Esophagus muscularis mucosa (tissue), 4 donors: ENCODE results near the gene LASP1. TPM values are rescaled to one million over a fixed set of nuclear protein-coding genes. Genes with fewer than 3 reads are reported as not detected.

ENCODE experiments used
- DNase-seq: peaks from one replicate; pipeline ENCODE4 v3.0.0-alpha.2; 2017; ENCODE audit errors: extremely low spot score
- H3K27ac ChIP-seq, 4 donors: fragments of 200-600 bp; sonication (generic); replicated peaks in 1 of 4; 1 replicate in 3 of 4; 2 replicates in 1 of 4; pipeline ENCODE4 v1.5.1; 2016 to 2019; ENCODE audit warnings: mild to moderate bottlenecking in 1 of 4
- H3K27me3 ChIP-seq, 4 donors: fragments of 200-600 bp; sonication (generic); one replicate each; pipeline versions ENCODE4 v1.5.1 to v1.6.0; 2016 to 2019
- H3K36me3 ChIP-seq, 4 donors: fragments of 200-600 bp; sonication (generic); one replicate each; pipeline ENCODE4 v1.5.1; 2016 to 2019
- H3K4me1 ChIP-seq, 4 donors: fragments of 200-600 bp; sonication (generic); one replicate each; pipeline ENCODE4 v1.5.1; 2016 to 2019
- H3K4me3 ChIP-seq, 4 donors: fragments of 200-600 bp; sonication (generic); 1 replicate in 2 of 4; 2 replicates in 2 of 4; pipeline ENCODE4 v1.5.1; 2016 to 2019; ENCODE audit warnings: mild to moderate bottlenecking in 4 of 4, moderate library complexity in 1 of 4
- H3K9me3 ChIP-seq, 4 donors: fragments of 200-600 bp; sonication (generic); 1 replicate in 3 of 4; 2 replicates in 1 of 4; pipeline ENCODE4 v1.5.1; 2016 to 2019
- CTCF ChIP-seq, 3 experiments: fragments of 200-600 bp in 2 of 3; fragments of 450-650 bp in 1 of 3; sonication (generic) in 2 of 3; IDR thresholded peaks; one replicate each; pipeline ENCODE4 v1.5.1; 2017 to 2019; ENCODE audit warnings: antibody characterized with exemption in 3 of 3, mild to moderate bottlenecking in 2 of 3, moderate library complexity in 1 of 3
- EP300 ChIP-seq: sonication (generic); formaldehyde crosslinking; IDR thresholded peaks from one replicate; pipeline ENCODE4 v1.6.1; 2017; ENCODE audit warnings: antibody characterized with exemption
- POLR2A ChIP-seq: fragments of 450-650 bp; IDR thresholded peaks from one replicate; pipeline ENCODE4 v1.6.1; 2017; ENCODE audit warnings: antibody characterized with exemption, moderate library complexity, mild to moderate bottlenecking, low read depth
- POLR2AphosphoS5 ChIP-seq, 2 donors: sonication (generic); formaldehyde crosslinking; IDR thresholded peaks; one replicate each; pipeline ENCODE4 v1.6.1; 2017; ENCODE audit warnings: antibody characterized with exemption in 2 of 2
- WGBS: methylation state at CpG from one replicate; pipeline ENCODE4 v1.1.5; 2018; 5-methylcytosine and 5-hydroxymethylcytosine counted together
- intact Hi-C: fragments of 100-400 bp; cut with DNase I; formaldehyde crosslinking; loops from one replicate; pipeline ENCODE4 v1.15.1; 2023
- total RNA-seq, 4 donors: library from RNA; depleted of rRNA; stranded (reverse); fragments of >200 nt; gene quantifications; one replicate each; pipeline versions ENCODE4 v1.1.0 to v1.2.1, GENCODE V29; 2016

LASP1 gene
- total RNA-seq, 4 donors from 2014 or later, result 46.9 to 102 (median 74.7) TPM

GRCh38 chr17:38920374-38921291, 50.8 kb downstream of the LASP1 start:
- Histone ChIP-seq H3K27me3 (no peaks in the 10 kb centered on the region), H3K36me3 (peaks cover 17 to 49% (median 48%) of the 10 kb centered on the region in 4 donors), H3K27ac (peak overlapping the region; percentile 63 to 79 (median 76)), H3K4me1 (peaks cover 46 to 61% (median 55%) of the 10 kb centered on the region in 4 donors), H3K4me3 (no peak overlapping the region), H3K9me3 (no peaks in the 10 kb centered on the region)
- no peak for DNase-seq
- TF ChIP-seq EP300, result no peak
- TF ChIP-seq POLR2AphosphoS5 (IDR thresholded peaks at IDR 0.05), result no peak
- TF ChIP-seq CTCF (IDR thresholded peaks at IDR 0.05), result no peak
- no peak for TF ChIP-seq POLR2A
- intact Hi-C loops, result no loop called here
- WGBS, result 64% methylated on average over 9 of the region's 9 CpGs

- Histone ChIP-seq H3K4me1 (peaks cover 51 to 69% (median 65%) of the 10 kb centered on the region in 4 donors), H3K27me3 (no peaks in the 10 kb centered on the region), H3K9me3 (no peaks in the 10 kb centered on the region), H3K4me3 (no peak overlapping the region), H3K27ac (peak overlapping the region; percentile 63 to 79 (median 76)), H3K36me3 (peaks cover 13 to 36% (median 36%) of the 10 kb centered on the region in 4 donors)
- intact Hi-C loops, result no loop called here
- WGBS, result 67% methylated on average over 12 of the region's 13 CpGs
- peak; percentile 90 for DNase-seq
- TF ChIP-seq CTCF (IDR thresholded peaks at IDR 0.05) (no peak), POLR2AphosphoS5 (IDR thresholded peaks at IDR 0.05) (no peak), POLR2A (no peak), EP300 (no peak)
These were observed 52.0 kb downstream of the LASP1 start for GRCh38 chr17:38921756-38922411.

GRCh38 chr17:38922538-38923297, 52.9 kb downstream of the LASP1 start:
- H3K27me3 ChIP-seq, result no peaks in the 10 kb centered on the region
- no peaks in the 10 kb centered on the region for H3K9me3 ChIP-seq
- peak overlapping the region; percentile 63 to 79 (median 76) for H3K27ac ChIP-seq
- peak; percentile 93 for DNase-seq
- TF ChIP-seq POLR2AphosphoS5 (IDR thresholded peaks at IDR 0.05) (peak in 1 of 2 donors; percentile 37), CTCF (IDR thresholded peaks at IDR 0.05) (no peak)
- no peak overlapping the region for H3K4me3 ChIP-seq
- H3K36me3 ChIP-seq, result peaks cover 13 to 29% (median 28%) of the 10 kb centered on the region in 4 donors
- peaks cover 51 to 69% (median 65%) of the 10 kb centered on the region in 4 donors for H3K4me1 ChIP-seq
- intact Hi-C loops, result no loop called here
- 69% methylated on average over 3 of the region's 6 CpGs for WGBS

- H3K4me3 ChIP-seq, result peak within 1 kb of the TSS in 2 of 4 donors; percentile 21 to 34
- WGBS, result 39% methylated on average over 14 of the region's 14 CpGs
- peaks cover 0 to 2% (median under 1%) of the 10 kb centered on the region in 4 donors for H3K36me3 ChIP-seq
- H3K27ac ChIP-seq, result peak within 1 kb of the TSS; percentile 0 to 62 (median 47)
- peaks cover 40 to 58% (median 53%) of the 10 kb centered on the region in 4 donors for H3K4me1 ChIP-seq
- intact Hi-C loops, result loop anchor here (5.0 kb wide), 1 partner anchor 43 kb away; no protein-coding TSS in a partner anchor
- TF ChIP-seq EP300 (no peak), POLR2A (no peak), POLR2AphosphoS5 (IDR thresholded peaks at IDR 0.05) (peak in 1 of 2 donors; percentile 21)
- H3K27me3 ChIP-seq, result no peaks in the 10 kb centered on the region
- H3K9me3 ChIP-seq, result no peaks in the 10 kb centered on the region
- peak; percentile 55 for DNase-seq
These were observed 55.6 kb downstream of the LASP1 start, which contains the start of gene LASP1NB for GRCh38 chr17:38925263-38925995. Gene LASP1NB (plus strand): TSS chr17:38925614.
